HepG2 (cell line): ENCODE data around the gene TSPAN7. TPM values are rescaled to one million over a fixed set of nuclear protein-coding genes. Genes with fewer than 3 reads are reported as not detected.

Source experiments
- ATAC-seq: fragments of 200-7000 bp; cut with Tn5 transposase; 3 replicates; pipeline ENCODE4 v1.9.1; 2020; ENCODE audit warnings: mild to moderate bottlenecking, moderate library complexity
- BruUV-seq: library from RNA; stranded (reverse); fragments of 400-500 nt; replicated peaks from 2 replicates; lab custom pipeline; 2021; lab: Mats Ljungman, UMichigan
- CTCF ChIA-PET: fragments of 300-600 bp; formaldehyde crosslinking; extraction: SDS; loops from one replicate; lab custom pipeline; 2021; ENCODE audit warnings: low total read pairs, inconsistent platforms, low intra/inter-chr PET ratio; lab: Yijun Ruan, JAX
- POLR2A ChIA-PET: fragments of 350-600 bp; sonication (Branson Sonifier 250); formaldehyde crosslinking; loops from one replicate; lab custom pipeline; 2020; ENCODE audit warnings: antibody characterized with exemption, inconsistent platforms; lab: Yijun Ruan, JAX
- DNase-seq: peaks from one replicate; pipeline ENCODE4 v3.0.0-alpha.2; 2015; ENCODE audit warnings: low spot score
- FAIRE-seq: peaks from 3 replicates; lab custom pipeline; 2011; peaks lifted over from hg19 to GRCh38; lab: Jason Lieb, UNC
- H2AFZ ChIP-seq: one replicate; pipeline ENCODE4 v1.6.1; 2011; ENCODE audit warnings: low read length, inconsistent platforms
- H3K27ac ChIP-seq: fragments of 300-600 bp; 3 replicates; pipeline ENCODE4 v1.8.0; 2011; ENCODE audit warnings: mixed run types, mild to moderate bottlenecking, mixed read lengths, low read length, inconsistent platforms; ENCODE audit not compliant: insufficient read depth; ENCODE audit errors: extremely low read length
- H3K27me3 ChIP-seq, 2 experiments: fragments of 200-600 bp in 1 of 2; 2 replicates in 1 of 2; 3 replicates in 1 of 2; pipeline versions ENCODE4 v1.6.0 to v1.8.0; 2011; ENCODE audit warnings: low read length in 2 of 2, mild to moderate bottlenecking in 2 of 2, moderate library complexity in 2 of 2, inconsistent platforms in 1 of 2; ENCODE audit not compliant: insufficient read depth in 2 of 2, control insufficient read depth in 1 of 2
- H3K36me3 ChIP-seq, 2 experiments: fragments of 200-600 bp in 1 of 2; replicated peaks in 1 of 2; 2 replicates in 1 of 2; 3 replicates in 1 of 2; pipeline versions ENCODE4 v1.5.1 to v1.8.0; 2011; ENCODE audit warnings: low read length in 2 of 2, inconsistent platforms in 1 of 2; ENCODE audit not compliant: insufficient read depth in 2 of 2, control insufficient read depth in 1 of 2
- H3K4me1 ChIP-seq: 2 replicates; pipeline ENCODE4 v1.5.1; 2012; ENCODE audit warnings: low read length, inconsistent platforms; ENCODE audit not compliant: insufficient read depth
- H3K4me2 ChIP-seq: 2 replicates; pipeline ENCODE4 v1.6.0; 2011; ENCODE audit warnings: low read depth, low read length, inconsistent platforms
- H3K4me3 ChIP-seq, 3 experiments: fragments of 200-600 bp in 1 of 3; sonication (generic), shearing (Covaris generic) in 1 of 3; replicated peaks in 1 of 3; 2 replicates each; pipeline ENCODE4 v1.5.1; 2011 to 2016; ENCODE audit warnings: low read length in 3 of 3, inconsistent platforms in 2 of 3, low read depth in 2 of 3, mild to moderate bottlenecking in 2 of 3, control low read depth in 1 of 3, mixed read lengths in 1 of 3; ENCODE audit not compliant: insufficient read depth in 1 of 3
- H3K79me2 ChIP-seq: one replicate; pipeline ENCODE4 v1.6.1; 2011; ENCODE audit warnings: low read length, inconsistent platforms; ENCODE audit not compliant: insufficient read depth
- H3K9ac ChIP-seq: 2 replicates; pipeline ENCODE4 v1.6.0; 2011; ENCODE audit warnings: mild to moderate bottlenecking, low read depth, low read length, inconsistent platforms; ENCODE audit not compliant: insufficient read depth
- H3K9me3 ChIP-seq: 2 replicates; pipeline ENCODE4 v1.5.1; 2012; ENCODE audit warnings: mild to moderate bottlenecking, low read length
- H4K20me1 ChIP-seq: 2 replicates; pipeline ENCODE4 v1.6.0; 2011; ENCODE audit warnings: inconsistent platforms, mild to moderate bottlenecking, low read length, moderate library complexity; ENCODE audit not compliant: insufficient read depth
- KLF9 ChIP-seq: IDR thresholded peaks from 2 replicates; pipeline ENCODE4 v1.6.1; 2016; ENCODE audit warnings: low read depth
- MAFK ChIP-seq, 2 experiments: IDR thresholded peaks in 1 of 2; conservative IDR thresholded peaks in 1 of 2; 2 replicates each; pipeline ENCODE4 v1.6.1; 2011; ENCODE audit warnings: improper control_type of control experiment in 2 of 2, low read length in 2 of 2
- NCOA2 ChIP-seq: sonication (generic); formaldehyde crosslinking; IDR thresholded peaks from 2 replicates; pipeline ENCODE4 v1.8.0; 2022; ENCODE audit warnings: inconsistent platforms
- PLSCR1 ChIP-seq: sonication (generic); formaldehyde crosslinking; IDR thresholded peaks from 2 replicates; pipeline ENCODE4 v1.5.0; 2020; ENCODE audit warnings: missing genetic modification reagents, mild to moderate bottlenecking, borderline replicate concordance
- SP2 ChIP-seq: sonication (generic); formaldehyde crosslinking; IDR thresholded peaks from 2 replicates; pipeline ENCODE4 v1.5.1; 2020; ENCODE audit warnings: mild to moderate bottlenecking, missing genetic modification reagents
- THYN1 ChIP-seq: sonication (generic); formaldehyde crosslinking; IDR thresholded peaks from 2 replicates; pipeline ENCODE4 v1.8.1; 2023; ENCODE audit warnings: low read depth, mild to moderate bottlenecking, moderate library complexity, missing genetic modification reagents, borderline replicate concordance
- ZBTB10 ChIP-seq: sonication (generic); formaldehyde crosslinking; IDR thresholded peaks from 2 replicates; pipeline ENCODE4 v1.4.0; 2020; ENCODE audit warnings: missing genetic modification reagents, borderline replicate concordance
- ZFP1 ChIP-seq: IDR thresholded peaks from 2 replicates; pipeline ENCODE4 v1.6.1; 2016
- ZNF263 ChIP-seq: sonication (generic); formaldehyde crosslinking; IDR thresholded peaks from 2 replicates; pipeline ENCODE4 v1.4.0; 2020; ENCODE audit warnings: missing genetic modification reagents
- ZNF782 ChIP-seq: sonication (generic); formaldehyde crosslinking; IDR thresholded peaks from 2 replicates; pipeline ENCODE4 v1.4.0; 2020; ENCODE audit warnings: missing genetic modification reagents, mild to moderate bottlenecking, borderline replicate concordance
- ZNF788 ChIP-seq: sonication (generic); formaldehyde crosslinking; IDR thresholded peaks from 2 replicates; pipeline ENCODE4 v1.5.0; 2020; ENCODE audit warnings: mild to moderate bottlenecking, missing genetic modification reagents, borderline replicate concordance
- ZNF83 ChIP-seq: sonication (generic); formaldehyde crosslinking; IDR thresholded peaks from 2 replicates; pipeline ENCODE4 v1.4.0; 2020; ENCODE audit warnings: missing genetic modification reagents, mild to moderate bottlenecking, borderline replicate concordance
- WGBS: methylation state at CpG from one replicate; pipeline ENCODE4 v1.1.6; 2017; ENCODE audit warnings: low lambda C conversion rate; 5-methylcytosine and 5-hydroxymethylcytosine counted together
- in situ Hi-C: cut with HindIII; loops from 2 replicates; pipeline ENCODE4 v1.10.0; 2017; ENCODE audit warnings: low pct_unique_long_range_greater_than_20kb; ENCODE audit not compliant: extremely low pct_ligation_motif_present
- intact Hi-C: fragments of 100-400 bp; cut with micrococcal nuclease; formaldehyde crosslinking; loops from one replicate; pipeline ENCODE4 v1.10.0; 2022; ENCODE audit not compliant: unreplicated experiment
- polyA plus RNA-seq, 8 experiments: library from polyadenylated mRNA; depleted of rRNA in 3 of 8; stranded (reverse) in 7 of 8; unstranded in 1 of 8; fragments of >200 nt; fragmentation: Illumina TruSeq in 4 of 8; extraction: Trizol in 4 of 8; gene quantifications; 2 replicates each; pipeline versions ENCODE4 v1.2.1 to v1.2.3, GENCODE V29; 2011 to 2016; ENCODE audit warnings: low read depth in 4 of 8, missing spikeins in 1 of 8, mixed read lengths in 1 of 8; ENCODE audit not compliant: insufficient read depth in 1 of 8
- total RNA-seq, 5 experiments: library from RNA; depleted of rRNA; stranded (reverse); fragments of >200 nt; fragmentation: Illumina TruSeq; extraction: Trizol; gene quantifications; 2 replicates each; pipeline ENCODE4 v1.2.3, GENCODE V29; 2016; ENCODE audit warnings: low read depth in 1 of 5

TSPAN7 gene
- total and polyA plus RNA-seq, 2 of the 13 experiments (the other 11 are each of a cell fraction or from before 2014, with no cell fraction given), result 21.4 to 47.1 TPM

DNA sequence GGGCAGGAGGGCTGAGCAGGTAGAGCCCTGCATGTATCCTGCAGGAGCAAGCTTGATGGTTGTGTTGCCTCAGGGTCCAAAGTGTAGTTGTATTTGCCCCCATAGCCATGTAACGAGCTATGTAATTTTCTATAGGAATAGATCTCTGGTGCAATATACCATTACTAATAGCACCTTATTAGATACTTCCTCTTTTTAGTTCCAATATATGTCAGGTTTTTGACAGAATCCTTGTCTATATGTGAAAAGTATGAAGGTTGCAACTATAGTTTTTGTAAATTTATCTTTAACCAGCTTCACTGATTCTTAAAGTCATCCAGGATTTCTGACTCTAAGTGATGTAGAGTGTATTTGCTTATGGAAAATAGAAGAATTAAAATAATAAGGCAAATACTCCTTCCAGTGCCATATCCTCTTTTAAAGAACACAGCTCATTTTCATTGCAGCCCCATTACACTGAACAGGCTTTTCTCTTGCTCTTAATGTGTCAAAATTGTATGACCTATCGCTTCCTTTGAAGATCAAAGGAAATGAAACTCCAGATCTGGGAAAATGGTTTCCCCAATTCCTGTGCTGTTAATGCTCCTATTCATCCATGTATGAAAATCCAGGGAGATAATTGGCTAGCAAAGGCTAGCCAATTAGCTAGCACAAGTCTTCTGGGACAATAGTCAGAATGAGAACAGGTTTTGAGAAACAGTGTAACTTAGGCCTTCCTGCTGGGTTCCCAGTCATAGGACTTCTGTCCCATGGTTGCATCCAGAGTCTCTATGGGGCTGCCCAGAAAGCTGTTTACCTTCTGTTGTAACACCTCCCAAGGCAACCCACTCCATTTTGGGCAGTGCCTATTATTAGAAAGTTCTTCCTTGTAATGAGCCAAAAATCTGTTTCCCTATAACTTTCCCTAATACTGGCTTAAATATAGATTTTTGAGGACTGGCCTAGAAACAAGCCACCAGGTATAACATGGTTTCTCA, 90.6 kb downstream of the TSPAN7 start (continued):
- no peak for TF ChIP-seq ZBTB10 (CRISPR knock-in tag)
- TF ChIP-seq NCOA2 (CRISPR knock-in tag), result no peak
- no peak for TF ChIP-seq ZNF263

GRCh38 chrX:38652934-38653442, 91.6 kb downstream of the TSPAN7 start:
- peaks cover 30% of the 10 kb centered on the region for H3K4me1 ChIP-seq
- no peaks in the 10 kb centered on the region for H3K27me3 ChIP-seq
- no peak overlapping the region for H3K4me2 ChIP-seq
- no peak for ATAC-seq
- POLR2A ChIA-PET, result no interaction called here
- CTCF ChIA-PET, result no interaction called here
- no peak overlapping the region for H3K27ac ChIP-seq
- WGBS, result 90% methylated on average over 13 of the region's 13 CpGs
- H3K9me3 ChIP-seq, result no peaks in the 10 kb centered on the region
- TF ChIP-seq KLF9 (CRISPR knock-in tag), result no peak
- TF ChIP-seq THYN1, result no peak
- TF ChIP-seq SP2 (CRISPR knock-in tag), result no peak
- no peak for TF ChIP-seq ZNF788
- TF ChIP-seq PLSCR1 (CRISPR knock-in tag), result no peak
- TF ChIP-seq MAFK (conservative IDR thresholded peaks at IDR 0.05 in 1 of 2, IDR thresholded peaks at IDR 0.05 in 1 of 2; ENCODE audit: low read length in 2 of 2), result no peak
- no peak for TF ChIP-seq ZFP1 (CRISPR knock-in tag)
- no peak for TF ChIP-seq ZNF83 (CRISPR knock-in tag)
- TF ChIP-seq ZNF782 (CRISPR knock-in tag), result no peak
- FAIRE-seq, result no peak
- intact Hi-C loops (no loop called here), in situ Hi-C loops (no loop called here)
- no peak for DNase-seq
- H4K20me1 ChIP-seq, result no peaks in the 10 kb centered on the region
- no peak overlapping the region for H2AFZ ChIP-seq
- no TSS peak for BruUV-seq
- no peaks in the 10 kb centered on the region for H3K36me3 ChIP-seq
- no peaks in the 10 kb centered on the region for H3K79me2 ChIP-seq
- no peak overlapping the region for H3K9ac ChIP-seq
- no peak overlapping the region for H3K4me3 ChIP-seq
